ENCODE results near the gene GABRB2. TPM values are rescaled to one million over a fixed set of nuclear protein-coding genes. Genes with fewer than 3 reads are reported as not detected.

Gene GABRB2
- total RNA-seq: not detected

GRCh38 chr5:161546470-161547301 lies at the start of gene GABRB2:
TSS of gene GABRB2 (minus strand) at chr5:161546725. CDS start at chr5:161546643, 82 bp downstream.
- Mint-ChIP-seq H3K27ac (no peak within 1 kb of the TSS), H3K4me1 (peaks cover 11% of the 10 kb centered on the region), H3K36me3 (peaks cover 1% of the 10 kb centered on the region), H3K27me3 (peaks cover 46% of the 10 kb centered on the region), H3K9me3 (no peaks in the 10 kb centered on the region), H3K4me3 (peak within 1 kb of the TSS; percentile 79)
- POLR2A ChIA-PET: no interaction called here
- DNase-seq (peak; percentile 41), ATAC-seq (ENCODE audit: low read depth) (peak; percentile 36)

- peaks cover 4% of the 10 kb centered on the region for H3K9me3 Mint-ChIP-seq
- H3K4me1 Mint-ChIP-seq: no peaks in the 10 kb centered on the region
- DNase-seq: no peak
- POLR2A ChIA-PET: no interaction called here
- H3K27ac Mint-ChIP-seq: no peak overlapping the region
- H3K4me3 Mint-ChIP-seq: no peak overlapping the region
- ATAC-seq (ENCODE audit: low read depth): no peak
- H3K36me3 Mint-ChIP-seq: no peaks in the 10 kb centered on the region
- no peaks in the 10 kb centered on the region for H3K27me3 Mint-ChIP-seq
Observed at GRCh38 chr5:161585798-161586197, 39.3 kb upstream of the GABRB2 start.

- DNase-seq (no peak), ATAC-seq (ENCODE audit: low read depth) (no peak)
- no peaks in the 10 kb centered on the region for H3K4me1 Mint-ChIP-seq
- H3K9me3 Mint-ChIP-seq: peaks cover 2% of the 10 kb centered on the region
- no peak overlapping the region for H3K4me3 Mint-ChIP-seq
- POLR2A ChIA-PET: no interaction called here
- no peak overlapping the region for H3K27ac Mint-ChIP-seq
- no peaks in the 10 kb centered on the region for H3K27me3 Mint-ChIP-seq
- H3K36me3 Mint-ChIP-seq: no peaks in the 10 kb centered on the region
Observed at GRCh38 chr5:161580621-161581020, 34.1 kb upstream of the GABRB2 start.

GRCh38 chr5:161572914-161573313 lies 26.4 kb upstream of the GABRB2 start:
- no peak overlapping the region for H3K4me3 Mint-ChIP-seq
- ATAC-seq (ENCODE audit: low read depth) (no peak), DNase-seq (no peak)
- no peaks in the 10 kb centered on the region for H3K4me1 Mint-ChIP-seq
- H3K27me3 Mint-ChIP-seq: no peaks in the 10 kb centered on the region
- H3K36me3 Mint-ChIP-seq: no peaks in the 10 kb centered on the region
- POLR2A ChIA-PET: no interaction called here
- no peak overlapping the region for H3K27ac Mint-ChIP-seq
- peaks cover 3% of the 10 kb centered on the region for H3K9me3 Mint-ChIP-seq

- DNase-seq: no peak
- no peaks in the 10 kb centered on the region for H3K36me3 Mint-ChIP-seq
- no peak overlapping the region for H3K27ac Mint-ChIP-seq
- no peak for ATAC-seq (ENCODE audit: low read depth)
- H3K9me3 Mint-ChIP-seq: no peaks in the 10 kb centered on the region
- POLR2A ChIA-PET: no interaction called here
- no peak overlapping the region for H3K4me3 Mint-ChIP-seq
- H3K4me1 Mint-ChIP-seq: no peaks in the 10 kb centered on the region
- H3K27me3 Mint-ChIP-seq: peaks cover 1% of the 10 kb centered on the region
Observed at GRCh38 chr5:161566081-161566480, 19.6 kb upstream of the GABRB2 start.

GRCh38 chr5:161562446-161562845 lies 15.9 kb upstream of the GABRB2 start:
- no peaks in the 10 kb centered on the region for H3K36me3 Mint-ChIP-seq
- no peak for DNase-seq
- H3K9me3 Mint-ChIP-seq: no peaks in the 10 kb centered on the region
- ATAC-seq (ENCODE audit: low read depth): no peak
- H3K4me1 Mint-ChIP-seq: no peaks in the 10 kb centered on the region
- peaks cover 1% of the 10 kb centered on the region for H3K27me3 Mint-ChIP-seq
- H3K27ac Mint-ChIP-seq: no peak overlapping the region
- POLR2A ChIA-PET: no interaction called here
- H3K4me3 Mint-ChIP-seq: no peak overlapping the region

- peaks cover 46% of the 10 kb centered on the region for H3K27me3 Mint-ChIP-seq
- peaks cover 2% of the 10 kb centered on the region for H3K9me3 Mint-ChIP-seq
Observed at GRCh38 chr5:161549106-161549505, 2.6 kb upstream of the GABRB2 start.

GRCh38 chr5:161548487-161549094 lies 2.1 kb upstream of the GABRB2 start:
- Mint-ChIP-seq H3K4me3 (no peak overlapping the region), H3K4me1 (peaks cover 11% of the 10 kb centered on the region), H3K27me3 (peaks cover 46% of the 10 kb centered on the region), H3K27ac (no peak overlapping the region), H3K9me3 (no peaks in the 10 kb centered on the region), H3K36me3 (peaks cover 1% of the 10 kb centered on the region)
- DNase-seq (no peak), ATAC-seq (ENCODE audit: low read depth) (no peak)
- POLR2A ChIA-PET: no interaction called here

More at GRCh38 chr5:161549106-161549505, 2.6 kb upstream of the GABRB2 start:
- no peak overlapping the region for H3K27ac Mint-ChIP-seq
- DNase-seq (no peak), ATAC-seq (ENCODE audit: low read depth) (no peak)
- peaks cover 11% of the 10 kb centered on the region for H3K4me1 Mint-ChIP-seq
- POLR2A ChIA-PET: no interaction called here
- no peak overlapping the region for H3K4me3 Mint-ChIP-seq
- peaks cover 1% of the 10 kb centered on the region for H3K36me3 Mint-ChIP-seq

- Mint-ChIP-seq H3K4me3 (no peak overlapping the region), H3K9me3 (no peaks in the 10 kb centered on the region), H3K4me1 (peaks cover 11% of the 10 kb centered on the region), H3K36me3 (peaks cover 1% of the 10 kb centered on the region), H3K27ac (no peak overlapping the region), H3K27me3 (peaks cover 46% of the 10 kb centered on the region)
- POLR2A ChIA-PET: no interaction called here
- DNase-seq (no peak), ATAC-seq (ENCODE audit: low read depth) (no peak)
Observed at GRCh38 chr5:161547738-161548486, 1.4 kb upstream of the GABRB2 start.

- POLR2A ChIA-PET: no interaction called here
- ATAC-seq (ENCODE audit: low read depth): no peak
- Mint-ChIP-seq H3K36me3 (peaks cover 1% of the 10 kb centered on the region), H3K27me3 (peaks cover 46% of the 10 kb centered on the region), H3K4me3 (peak overlapping the region; percentile 42), H3K9me3 (no peaks in the 10 kb centered on the region), H3K27ac (no peak overlapping the region), H3K4me1 (peaks cover 11% of the 10 kb centered on the region)
- DNase-seq: no peak
Observed at GRCh38 chr5:161547406-161547737, 847 bp upstream of the GABRB2 start.

- DNase-seq: no peak
- H3K36me3 Mint-ChIP-seq: peaks cover 1% of the 10 kb centered on the region
- ATAC-seq (ENCODE audit: low read depth): no peak
- no peak overlapping the region for H3K27ac Mint-ChIP-seq
- no peaks in the 10 kb centered on the region for H3K9me3 Mint-ChIP-seq
- peaks cover 46% of the 10 kb centered on the region for H3K27me3 Mint-ChIP-seq
- peaks cover 11% of the 10 kb centered on the region for H3K4me1 Mint-ChIP-seq
- H3K4me3 Mint-ChIP-seq: peak overlapping the region; percentile 79
- POLR2A ChIA-PET: interaction anchor here (0.6 kb wide), 1 partner anchor 1107 kb away, joined by 4 read pairs; no protein-coding TSS in a partner anchor
Observed at GRCh38 chr5:161546095-161546469, 443 bp downstream of the GABRB2 start.

GRCh38 chr5:161545344-161546094 lies 1.0 kb downstream of the GABRB2 start:
- H3K9me3 Mint-ChIP-seq: no peaks in the 10 kb centered on the region

GRCh38 chr5:161544350-161544765 lies 2.2 kb downstream of the GABRB2 start:
- peaks cover 11% of the 10 kb centered on the region for H3K4me1 Mint-ChIP-seq
- no peak for ATAC-seq (ENCODE audit: low read depth)
- no peak overlapping the region for H3K27ac Mint-ChIP-seq
- peaks cover 41% of the 10 kb centered on the region for H3K27me3 Mint-ChIP-seq
- H3K9me3 Mint-ChIP-seq: no peaks in the 10 kb centered on the region
- POLR2A ChIA-PET: no interaction called here
- H3K36me3 Mint-ChIP-seq: peaks cover 1% of the 10 kb centered on the region
- DNase-seq: no peak
- H3K4me3 Mint-ChIP-seq: no peak overlapping the region

More at GRCh38 chr5:161545344-161546094, 1.0 kb downstream of the GABRB2 start:
- Mint-ChIP-seq H3K4me3 (no peak overlapping the region), H3K27me3 (peaks cover 46% of the 10 kb centered on the region), H3K36me3 (peaks cover 1% of the 10 kb centered on the region), H3K4me1 (peaks cover 11% of the 10 kb centered on the region), H3K27ac (no peak overlapping the region)
- DNase-seq (no peak), ATAC-seq (ENCODE audit: low read depth) (no peak)
- POLR2A ChIA-PET: interaction anchor here (0.6 kb wide), 1 partner anchor 1107 kb away, joined by 4 read pairs; no protein-coding TSS in a partner anchor

Measured in activated naive CD8-positive, alpha-beta T cell treated with anti-CD3 and anti-CD28 coated beads, Interleukin-2, amount 10 ng/mL, durations not matched to agents 7 days and 5 days (primary cell).